OCI-LY1 (cell line): ENCODE results near the gene BTN3A1.

ENCODE experiments used
- H2AFZ ChIP-seq: fragments of 200-600 bp; sonication (generic), shearing (Covaris generic); 2 replicates; pipeline ENCODE4 v1.6.0; 2014; ENCODE audit warnings: antibody characterized with exemption, mild to moderate bottlenecking, low read length
- H3F3A ChIP-seq: fragments of 200-600 bp; sonication (generic), shearing (Covaris generic); 2 replicates; pipeline ENCODE4 v1.6.0; 2014; ENCODE audit warnings: mild to moderate bottlenecking, antibody characterized with exemption, low read length, moderate library complexity; ENCODE audit not compliant: insufficient read depth
- H3K27ac ChIP-seq: fragments of 200-600 bp; sonication (generic); 2 replicates; pipeline ENCODE4 v1.5.1; 2014; ENCODE audit warnings: low read length, mixed run types, mild to moderate bottlenecking, low read depth; ENCODE audit not compliant: poor library complexity, severe bottlenecking
- H3K27me3 ChIP-seq: fragments of 200-600 bp; sonication (generic); 2 replicates; pipeline ENCODE4 v1.6.0; 2014; ENCODE audit warnings: antibody characterized with exemption, mild to moderate bottlenecking, low read length, moderate library complexity; ENCODE audit not compliant: insufficient read depth
- H3K36me3 ChIP-seq: fragments of 200-600 bp; sonication (generic); 2 replicates; pipeline ENCODE4 v1.6.1; 2014; ENCODE audit warnings: mild to moderate bottlenecking, antibody characterized with exemption, low read length, moderate library complexity, mixed read lengths; ENCODE audit not compliant: insufficient read depth
- H3K4me1 ChIP-seq: fragments of 200-600 bp; sonication (generic); 2 replicates; pipeline ENCODE4 v1.5.1; 2014; ENCODE audit warnings: mild to moderate bottlenecking, low read length, moderate library complexity; ENCODE audit not compliant: insufficient read depth, severe bottlenecking
- H3K4me2 ChIP-seq: fragments of 200-600 bp; sonication (generic), shearing (Covaris generic); 2 replicates; pipeline ENCODE4 v1.6.1; 2014; ENCODE audit warnings: low read length
- H3K4me3 ChIP-seq: fragments of 200-600 bp; sonication (generic); 2 replicates; pipeline ENCODE4 v1.5.1; 2014; ENCODE audit warnings: low read length, low read depth, mild to moderate bottlenecking, mixed read lengths; ENCODE audit not compliant: poor library complexity, severe bottlenecking
- H3K79me2 ChIP-seq: fragments of 200-600 bp; shearing (Covaris generic); 2 replicates; pipeline ENCODE4 v1.6.1; 2016; ENCODE audit warnings: mixed run types, low read length, mixed read lengths; ENCODE audit not compliant: insufficient read depth
- H3K9ac ChIP-seq: fragments of 200-600 bp; sonication (generic), shearing (Covaris generic); 2 replicates; pipeline ENCODE4 v1.6.1; 2014; ENCODE audit warnings: mild to moderate bottlenecking, low read length, mixed read lengths
- H3K9me2 ChIP-seq: fragments of 200-600 bp; sonication (generic), shearing (Covaris generic); 2 replicates; pipeline ENCODE4 v1.6.1; 2014; ENCODE audit warnings: low read depth, mild to moderate bottlenecking, low read length, mixed read lengths
- H3K9me3 ChIP-seq: fragments of 200-600 bp; shearing (Covaris generic); 2 replicates; pipeline ENCODE4 v1.6.1; 2014; ENCODE audit warnings: low read length, mixed read lengths
- H4K20me1 ChIP-seq: fragments of 200-600 bp; sonication (generic), shearing (Covaris generic); 2 replicates; pipeline ENCODE4 v1.6.0; 2016; ENCODE audit warnings: mild to moderate bottlenecking, low read length; ENCODE audit not compliant: insufficient read depth
- CTCF ChIP-seq: fragments of 200-600 bp; sonication (generic), shearing (Covaris generic); IDR thresholded peaks from 2 replicates; pipeline ENCODE4 v1.5.1; 2017; ENCODE audit warnings: mild to moderate bottlenecking, antibody characterized with exemption, low read length, moderate library complexity, mixed read lengths
- EZH2 ChIP-seq: fragments of 200-600 bp; sonication (generic), shearing (Covaris generic); IDR thresholded peaks from 2 replicates; pipeline ENCODE4 v1.8.0; 2017; ENCODE audit warnings: borderline replicate concordance, mixed run types, mild to moderate bottlenecking, antibody characterized with exemption, low read length, moderate library complexity, mixed read lengths

Gene BTN3A1

GRCh38 chr6:26445934-26446667, 44.0 kb downstream of the BTN3A1 start:
- H3K36me3 ChIP-seq = no peaks in the 10 kb centered on the region
- H4K20me1 ChIP-seq = no peaks in the 10 kb centered on the region
- no peak overlapping the region for H3K4me2 ChIP-seq
- H3F3A ChIP-seq = no peaks in the 10 kb centered on the region
- no peak overlapping the region for H2AFZ ChIP-seq
- no peak overlapping the region for H3K9ac ChIP-seq
- no peak for TF ChIP-seq EZH2
- TF ChIP-seq CTCF = no peak
- no peaks in the 10 kb centered on the region for H3K9me2 ChIP-seq
- H3K9me3 ChIP-seq = no peaks in the 10 kb centered on the region
- H3K27me3 ChIP-seq = no peaks in the 10 kb centered on the region
- H3K4me1 ChIP-seq = no peaks in the 10 kb centered on the region
- H3K79me2 ChIP-seq = no peaks in the 10 kb centered on the region
- H3K4me3 ChIP-seq = no peak overlapping the region
- no peak overlapping the region for H3K27ac ChIP-seq

GRCh38 chr6:26447257-26447656, 45.2 kb downstream of the BTN3A1 start:
- Histone ChIP-seq H3K9me2 (no peaks in the 10 kb centered on the region), H3K36me3 (no peaks in the 10 kb centered on the region), H4K20me1 (no peaks in the 10 kb centered on the region), H2AFZ (no peak overlapping the region), H3K27ac (no peak overlapping the region), H3K4me3 (no peak overlapping the region), H3F3A (no peaks in the 10 kb centered on the region), H3K4me1 (no peaks in the 10 kb centered on the region), H3K27me3 (no peaks in the 10 kb centered on the region), H3K4me2 (no peak overlapping the region), H3K9ac (no peak overlapping the region), H3K9me3 (no peaks in the 10 kb centered on the region), H3K79me2 (no peaks in the 10 kb centered on the region)
- TF ChIP-seq EZH2 (no peak), CTCF (no peak)

- no peaks in the 10 kb centered on the region for H3K36me3 ChIP-seq
- H3K27ac ChIP-seq = no peak overlapping the region
- no peak overlapping the region for H3K4me2 ChIP-seq
- H3K9me2 ChIP-seq = no peaks in the 10 kb centered on the region
- H2AFZ ChIP-seq = no peak overlapping the region
- TF ChIP-seq CTCF = no peak
- TF ChIP-seq EZH2 = no peak
- no peaks in the 10 kb centered on the region for H3K9me3 ChIP-seq
- H3F3A ChIP-seq = no peaks in the 10 kb centered on the region
- H3K27me3 ChIP-seq = no peaks in the 10 kb centered on the region
- no peaks in the 10 kb centered on the region for H3K4me1 ChIP-seq
- H3K79me2 ChIP-seq = no peaks in the 10 kb centered on the region
- H3K4me3 ChIP-seq = no peak overlapping the region
- no peak overlapping the region for H3K9ac ChIP-seq
- no peaks in the 10 kb centered on the region for H4K20me1 ChIP-seq
Measured at GRCh38 chr6:26450240-26450639, 48.2 kb downstream of the BTN3A1 start.
